Astrocyte of the cerebellum (primary cell): ENCODE measurements around the gene ARMC9.

Experiments used
- DNase-seq: peaks from one replicate; pipeline ENCODE4 v3.0.0-alpha.2; 2011; ENCODE audit warnings: low read depth
- H3K4me3 ChIP-seq: 2 replicates; pipeline ENCODE4 v1.5.1; 2011; ENCODE audit warnings: mild to moderate bottlenecking, low read depth, low read length, moderate library complexity
- CTCF ChIP-seq: IDR thresholded peaks from 2 replicates; pipeline ENCODE4 v1.5.1; 2012; ENCODE audit warnings: low read length, low read depth, moderate library complexity, mild to moderate bottlenecking; ENCODE audit errors: missing control alignments
- in situ Hi-C: cut with HindIII; loops from 2 replicates; pipeline ENCODE4 v1.10.0; 2017; ENCODE audit warnings: low sequenced_read_pairs

The ARMC9 gene

GRCh38 chr2:231332388-231332787, 134.0 kb downstream of the ARMC9 start:
- in situ Hi-C loops: no loop called here
- DNase-seq: no peak

GRCh38 chr2:231332872-231333500, 134.6 kb downstream of the ARMC9 start:
- TF ChIP-seq CTCF: no peak
- in situ Hi-C loops: no loop called here
- H3K4me3 ChIP-seq: no peak overlapping the region
- DNase-seq: no peak

More at GRCh38 chr2:231332388-231332787, 134.0 kb downstream of the ARMC9 start:
- no peak overlapping the region for H3K4me3 ChIP-seq
- TF ChIP-seq CTCF: no peak

GRCh38 chr2:231334179-231334930, 135.9 kb downstream of the ARMC9 start:
- no peak for TF ChIP-seq CTCF
- in situ Hi-C loops: no loop called here

GRCh38 chr2:231334981-231335380, 136.6 kb downstream of the ARMC9 start:
- no peak for TF ChIP-seq CTCF
- H3K4me3 ChIP-seq: no peak overlapping the region
- no peak for DNase-seq
- in situ Hi-C loops: no loop called here

More at GRCh38 chr2:231334179-231334930, 135.9 kb downstream of the ARMC9 start:
- DNase-seq: no peak
- no peak overlapping the region for H3K4me3 ChIP-seq

- in situ Hi-C loops: no loop called here
- no peak overlapping the region for H3K4me3 ChIP-seq
- DNase-seq: no peak
- no peak for TF ChIP-seq CTCF
Measured at GRCh38 chr2:231335591-231335990, 137.2 kb downstream of the ARMC9 start.

- no peak for TF ChIP-seq CTCF
- in situ Hi-C loops: no loop called here
- DNase-seq: no peak
- no peak overlapping the region for H3K4me3 ChIP-seq
Measured at GRCh38 chr2:231336236-231336635, 137.8 kb downstream of the ARMC9 start.
